Endothelial cell of umbilical vein (primary cell): Measurements from ENCODE around the gene ANGEL1. TPM values are rescaled to one million over a fixed set of nuclear protein-coding genes. Genes with fewer than 3 reads are reported as not detected.

ENCODE experiments used
- BruUV-seq: library from RNA; stranded (reverse); fragments of 400-500 nt; replicated peaks from 2 replicates; lab custom pipeline; 2021; lab: Mats Ljungman, UMichigan
- CTCF ChIA-PET: fragments of 300-600, 350-600 bp; sonication (Branson Sonifier 250); formaldehyde crosslinking; loops from one replicate; lab custom pipeline; 2021; ENCODE audit warnings: antibody characterized with exemption, inconsistent platforms; lab: Charles Lee
- POLR2A ChIA-PET: fragments of 300-600, 350-600 bp; sonication (Branson Sonifier 250); formaldehyde crosslinking; loops from one replicate; lab custom pipeline; 2021; ENCODE audit warnings: antibody characterized with exemption, inconsistent platforms; lab: Charles Lee
- DNase-seq: peaks from one replicate; pipeline ENCODE4 v3.0.0-alpha.2; 2011; ENCODE audit warnings: low read depth, low spot score
- FAIRE-seq: peaks from 2 replicates; lab custom pipeline; 2011; peaks lifted over from hg19 to GRCh38; lab: Jason Lieb, UNC
- H2AFZ ChIP-seq: 2 replicates; pipeline ENCODE4 v1.6.0; 2012; ENCODE audit warnings: low read depth, low read length, control low read depth, inconsistent platforms
- H3K27ac ChIP-seq: 2 replicates; pipeline ENCODE4 v1.5.1; 2011; ENCODE audit warnings: low read depth, mild to moderate bottlenecking, control low read depth, low read length, moderate library complexity; ENCODE audit not compliant: insufficient read depth
- H3K27me3 ChIP-seq, 2 experiments: 2 replicates each; pipeline versions ENCODE4 v1.6.0 to v1.6.1; 2011; ENCODE audit warnings: low read length in 2 of 2, mixed read lengths in 1 of 2; ENCODE audit not compliant: control insufficient read depth in 2 of 2, insufficient read depth in 2 of 2
- H3K36me3 ChIP-seq, 2 experiments: 2 replicates in 1 of 2; 3 replicates in 1 of 2; pipeline ENCODE4 v1.5.1; 2011; ENCODE audit warnings: low read length in 2 of 2, mild to moderate bottlenecking in 1 of 2, moderate library complexity in 1 of 2; ENCODE audit not compliant: control insufficient read depth in 2 of 2, insufficient read depth in 2 of 2; ENCODE audit errors: extremely low read depth in 1 of 2
- H3K4me1 ChIP-seq: 3 replicates; pipeline ENCODE4 v1.5.1; 2011; ENCODE audit warnings: mild to moderate bottlenecking, low read length; ENCODE audit not compliant: control insufficient read depth, insufficient read depth; ENCODE audit errors: extremely low read depth
- H3K4me2 ChIP-seq: 2 replicates; pipeline ENCODE4 v1.6.1; 2011; ENCODE audit warnings: low read length, control low read depth, mixed read lengths; ENCODE audit not compliant: insufficient read depth
- H3K4me3 ChIP-seq, 3 experiments: fragments of 200-600 bp in 1 of 3; sonication (generic), shearing (Covaris generic) in 1 of 3; replicated peaks in 1 of 3; 2 replicates each; pipeline ENCODE4 v1.5.1; 2011 to 2016; ENCODE audit warnings: control low read depth in 3 of 3, low read length in 3 of 3, mild to moderate bottlenecking in 2 of 3, inconsistent platforms in 1 of 3, low read depth in 1 of 3, moderate library complexity in 1 of 3; ENCODE audit not compliant: insufficient read depth in 1 of 3
- H3K79me2 ChIP-seq: 2 replicates; pipeline ENCODE4 v1.6.0; 2012; ENCODE audit warnings: low read length, inconsistent platforms; ENCODE audit not compliant: control insufficient read depth, insufficient read depth
- H3K9ac ChIP-seq: replicated peaks from 2 replicates; pipeline ENCODE3; 2011; ENCODE audit warnings: low read length, control low read depth; ENCODE audit not compliant: insufficient read depth; ENCODE audit errors: extremely low read depth
- H3K9me1 ChIP-seq: replicated peaks from 3 replicates; pipeline ENCODE4 v1.6.0; 2011; ENCODE audit warnings: mild to moderate bottlenecking, low read length; ENCODE audit not compliant: control insufficient read depth, insufficient read depth; ENCODE audit errors: extremely low read depth
- H3K9me3 ChIP-seq: replicated peaks from 2 replicates; pipeline ENCODE4 v1.5.1; 2012; ENCODE audit warnings: low read length, inconsistent platforms; ENCODE audit not compliant: control insufficient read depth, insufficient read depth
- H4K20me1 ChIP-seq: replicated peaks from 2 replicates; pipeline ENCODE3; 2011; ENCODE audit warnings: mild to moderate bottlenecking, low read length; ENCODE audit not compliant: control insufficient read depth, insufficient read depth; ENCODE audit errors: extremely low read depth
- CTCF ChIP-seq, 2 donors: IDR thresholded peaks; 1 replicate in 1 of 2; 2 replicates in 1 of 2; pipeline ENCODE4 v1.5.1; 2011; ENCODE audit warnings: low read length in 2 of 2, mild to moderate bottlenecking in 2 of 2, moderate library complexity in 2 of 2, control low read depth in 1 of 2, inconsistent platforms in 1 of 2, low read depth in 1 of 2; ENCODE audit not compliant: insufficient read depth in 1 of 2; ENCODE audit errors: extremely low read depth in 1 of 2
- EZH2 ChIP-seq: IDR thresholded peaks from 2 replicates; pipeline ENCODE4 v1.6.1; 2012; ENCODE audit warnings: borderline replicate concordance, low read depth, mild to moderate bottlenecking, moderate library complexity, low read length, inconsistent platforms; ENCODE audit not compliant: severe bottlenecking
- FOS ChIP-seq: IDR thresholded peaks from 2 replicates; pipeline ENCODE4 v1.6.1; 2011; ENCODE audit warnings: mild to moderate bottlenecking, low read length, moderate library complexity, borderline replicate concordance; ENCODE audit not compliant: insufficient read depth
- GATA2 ChIP-seq: IDR thresholded peaks from 2 replicates; pipeline ENCODE4 v1.7.0; 2011; ENCODE audit warnings: low read depth, mild to moderate bottlenecking, moderate library complexity, mixed read lengths, low read length; ENCODE audit not compliant: insufficient read length, insufficient read depth
- JUN ChIP-seq: IDR thresholded peaks from 2 replicates; pipeline ENCODE4 v1.6.1; 2011; ENCODE audit warnings: borderline replicate concordance, low read depth; ENCODE audit not compliant: insufficient read length, insufficient read depth
- MAX ChIP-seq: IDR thresholded peaks from 2 replicates; pipeline ENCODE4 v1.6.1; 2011; ENCODE audit not compliant: insufficient read depth, insufficient read length
- MYC ChIP-seq: IDR thresholded peaks from one replicate; pipeline ENCODE4 v1.6.1; 2011; ENCODE audit warnings: mild to moderate bottlenecking, low read depth, low read length
- POLR2A ChIP-seq: IDR thresholded peaks from 2 replicates; pipeline ENCODE4 v1.6.1; 2012; ENCODE audit warnings: low read depth, mild to moderate bottlenecking, control low read depth, low read length
- POLR2AphosphoS5 ChIP-seq: IDR thresholded peaks from 2 replicates; pipeline ENCODE4 v1.6.1; 2012; ENCODE audit warnings: low read depth, mild to moderate bottlenecking, control low read depth, low read length, moderate library complexity; ENCODE audit not compliant: insufficient read depth
- dilution Hi-C: fragments of 300-500 bp; cut with MboI; formaldehyde crosslinking; loops from one replicate; pipeline ENCODE4 v1.15.0; 2019; ENCODE audit warnings: low sequenced_read_pairs; ENCODE audit not compliant: extremely low pct_ligation_motif_present
- intact Hi-C: fragments of 100-400 bp; cut with micrococcal nuclease; formaldehyde crosslinking; loops from one replicate; pipeline ENCODE4 v1.10.0; 2022
- polyA plus RNA-seq, 4 experiments: library from polyadenylated mRNA; depleted of rRNA in 3 of 4; stranded (reverse) in 3 of 4; unstranded in 1 of 4; fragments of >200 nt; gene quantifications; 2 replicates each; pipeline versions ENCODE4 v1.2.1 to v1.2.3, GENCODE V29; 2011 to 2012; ENCODE audit warnings: missing spikeins in 1 of 4
- total RNA-seq: library from RNA; stranded (reverse); gene quantifications from 2 replicates; pipeline ENCODE4 v1.2.3, GENCODE V29; 2021

The ANGEL1 gene
- total and polyA plus RNA-seq, 2 donors (not counting 3 experiments of a cell fraction or from before 2014, with no cell fraction given), result 14.8 to 22.0 TPM

GRCh38 chr14:76769636-76770292 lies 42.9 kb downstream of the ANGEL1 start:
- no peak for TF ChIP-seq POLR2AphosphoS5
- no peak for TF ChIP-seq FOS
- no peak for TF ChIP-seq CTCF (IDR thresholded peaks at IDR 0.05; ENCODE audit: extremely low read depth in 1 of 2, insufficient read depth in 1 of 2, low read depth in 1 of 2, low read length in 2 of 2)
- no peak for TF ChIP-seq MAX
- TF ChIP-seq EZH2, result no peak
- no peak for TF ChIP-seq MYC
- no peak for TF ChIP-seq POLR2A
- TF ChIP-seq JUN, result no peak
- TF ChIP-seq GATA2, result no peak
- dilution Hi-C loops, result no loop called here
- POLR2A ChIA-PET, result no interaction called here
- Histone ChIP-seq H3K9me1 (no peaks in the 10 kb centered on the region), H3K79me2 (no peaks in the 10 kb centered on the region), H3K4me1 (peaks cover 41% of the 10 kb centered on the region), H3K4me2 (no peak overlapping the region), H3K27me3 (no peaks in the 10 kb centered on the region), H2AFZ (no peak overlapping the region), H3K9me3 (no peaks in the 10 kb centered on the region), H4K20me1 (no peaks in the 10 kb centered on the region), H3K4me3 (no peak overlapping the region), H3K9ac (no peak overlapping the region), H3K27ac (no peak overlapping the region), H3K36me3 (peaks cover 0 to 11% of the 10 kb centered on the region in 2 experiments)
- intact Hi-C loops, result no loop called here
- CTCF ChIA-PET, result interaction anchor here (1.0 to 6.0 kb wide), 7 partner anchors 7 to 63 kb away, joined by 3 to 64 read pairs (median 4); partner anchors contain the start of gene VASH1
- FAIRE-seq (no peak), DNase-seq (no peak)
- BruUV-seq, result no TSS peak
